Liver (tissue), 3 donors: ENCODE results near the gene GULP1.

ENCODE experiments used
- ATF3 ChIP-seq: IDR thresholded peaks from 2 replicates; pipeline ENCODE4 v1.6.1; 2016; ENCODE audit warnings: antibody characterized with exemption
- CTCF ChIP-seq: fragments of 150-350 bp; IDR thresholded peaks from 2 replicates; pipeline ENCODE4 v1.5.1; 2017; ENCODE audit warnings: improper control_type of control experiment, low read depth, low read length; ENCODE audit not compliant: missing input control
- GABPA ChIP-seq, 2 donors: IDR thresholded peaks in 1 of 2; conservative IDR thresholded peaks in 1 of 2; 2 replicates each; pipeline ENCODE4 v1.6.1; 2016; ENCODE audit warnings: antibody characterized with exemption in 2 of 2, mild to moderate bottlenecking in 1 of 2, moderate library complexity in 1 of 2
- HNF4A ChIP-seq, 2 donors: conservative IDR thresholded peaks; 2 replicates each; pipeline ENCODE4 v1.6.1; 2016; ENCODE audit warnings: antibody characterized with exemption in 2 of 2, mild to moderate bottlenecking in 2 of 2
- JUND ChIP-seq, 2 donors: IDR thresholded peaks; 2 replicates each; pipeline ENCODE4 v1.6.1; 2016; ENCODE audit warnings: antibody characterized with exemption in 2 of 2
- MAX ChIP-seq: IDR thresholded peaks from 2 replicates; pipeline ENCODE4 v1.6.1; 2016; ENCODE audit warnings: antibody characterized with exemption
- RAD21 ChIP-seq, 2 donors: IDR thresholded peaks; 2 replicates each; pipeline ENCODE4 v1.6.1; 2016; ENCODE audit warnings: antibody characterized with exemption in 2 of 2, mild to moderate bottlenecking in 2 of 2
- REST ChIP-seq: IDR thresholded peaks from 2 replicates; pipeline ENCODE4 v1.6.1; 2016; ENCODE audit warnings: antibody characterized with exemption, mild to moderate bottlenecking
- SP1 ChIP-seq: IDR thresholded peaks from 2 replicates; pipeline ENCODE4 v1.6.1; 2018; ENCODE audit warnings: antibody characterized with exemption, mild to moderate bottlenecking
- TAF1 ChIP-seq: conservative IDR thresholded peaks from 2 replicates; pipeline ENCODE4 v1.6.1; 2016; ENCODE audit warnings: antibody characterized with exemption, mild to moderate bottlenecking
- YY1 ChIP-seq: IDR thresholded peaks from 2 replicates; pipeline ENCODE4 v1.6.1; 2016; ENCODE audit warnings: antibody characterized with exemption, mild to moderate bottlenecking
- ZBTB33 ChIP-seq: IDR thresholded peaks from 2 replicates; pipeline ENCODE4 v1.6.1; 2016; ENCODE audit warnings: antibody characterized with exemption
- donor health status: healthy.
- donor health status: healthy.

- TF ChIP-seq CTCF (no peak), HNF4A (conservative IDR thresholded peaks at IDR 0.05) (no peak), YY1 (no peak), MAX (no peak), REST (no peak), ZBTB33 (no peak), TAF1 (no peak), JUND (IDR thresholded peaks at IDR 0.05) (no peak), SP1 (no peak), ATF3 (no peak), GABPA (IDR thresholded peaks at IDR 0.05 in 1 of 2, conservative IDR thresholded peaks at IDR 0.05 in 1 of 2) (no peak), RAD21 (IDR thresholded peaks at IDR 0.05) (no peak)
Observed at GRCh38 chr2:188332619-188333018, 40.9 kb downstream of the GULP1 start.
